ENCODE results near the gene ZNF284.

DNA sequence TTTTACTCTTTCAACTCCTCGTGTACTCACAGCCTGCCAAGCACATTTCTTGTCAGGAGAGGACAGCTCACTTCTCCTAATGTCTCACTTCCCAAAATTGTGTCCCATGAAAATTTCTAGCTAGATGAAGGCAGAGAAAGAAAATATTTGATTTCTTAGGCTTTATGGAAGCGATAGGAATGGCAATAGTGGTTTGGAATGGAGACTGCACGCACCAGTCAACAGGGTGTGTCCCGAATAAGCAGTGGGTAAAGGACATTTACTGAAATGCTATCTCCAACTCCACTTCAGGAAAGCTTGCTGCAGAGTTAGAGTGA is 47.1 kb upstream of the ZNF284 start:
- TF ChIP-seq EZH2 (optimal IDR thresholded peaks at IDR 0.05; ENCODE audit: low read depth, low read length) (no peak), CTCF (IDR thresholded peaks at IDR 0.05; ENCODE audit: low read length) (no peak), EZH2phosphoT487 (IDR thresholded peaks at IDR 0.05; ENCODE audit: low read length) (no peak)

Data from MM.1S (cell line).